Mucosa of rectum (tissue), 2 donors: ENCODE data around the gene MPHOSPH9.

Source experiments
- H3K27ac ChIP-seq, 2 donors: one replicate each; pipeline ENCODE4 v1.7.0; 2013; ENCODE audit warnings: inconsistent platforms in 2 of 2, low read depth in 2 of 2, low read length in 2 of 2
- H3K27me3 ChIP-seq, 2 donors: one replicate each; pipeline ENCODE4 v1.7.0; 2013; ENCODE audit warnings: low read length in 2 of 2; ENCODE audit not compliant: control insufficient read depth in 2 of 2, insufficient read depth in 2 of 2
- H3K36me3 ChIP-seq, 2 donors: one replicate each; pipeline ENCODE4 v1.7.0; 2013; ENCODE audit warnings: low read length in 2 of 2; ENCODE audit not compliant: control insufficient read depth in 2 of 2, insufficient read depth in 2 of 2
- H3K4me1 ChIP-seq, 2 donors: one replicate each; pipeline ENCODE4 v1.7.0; 2013; ENCODE audit warnings: low read length in 2 of 2, mild to moderate bottlenecking in 1 of 2; ENCODE audit not compliant: control insufficient read depth in 2 of 2, insufficient read depth in 2 of 2
- H3K4me3 ChIP-seq, 2 donors: one replicate each; pipeline ENCODE4 v1.7.0; 2013; ENCODE audit warnings: low read length in 2 of 2
- H3K9ac ChIP-seq, 2 donors: one replicate each; pipeline ENCODE4 v1.7.0; 2013; ENCODE audit warnings: low read length in 2 of 2, low read depth in 1 of 2, mild to moderate bottlenecking in 1 of 2
- H3K9me3 ChIP-seq, 2 donors: one replicate each; pipeline ENCODE4 v1.7.0; 2013; ENCODE audit warnings: low read length in 2 of 2; ENCODE audit not compliant: control insufficient read depth in 2 of 2
- donor health status: healthy.
- donor health status: Normal muscosa, but diverticular disease.

The MPHOSPH9 gene

DNA sequence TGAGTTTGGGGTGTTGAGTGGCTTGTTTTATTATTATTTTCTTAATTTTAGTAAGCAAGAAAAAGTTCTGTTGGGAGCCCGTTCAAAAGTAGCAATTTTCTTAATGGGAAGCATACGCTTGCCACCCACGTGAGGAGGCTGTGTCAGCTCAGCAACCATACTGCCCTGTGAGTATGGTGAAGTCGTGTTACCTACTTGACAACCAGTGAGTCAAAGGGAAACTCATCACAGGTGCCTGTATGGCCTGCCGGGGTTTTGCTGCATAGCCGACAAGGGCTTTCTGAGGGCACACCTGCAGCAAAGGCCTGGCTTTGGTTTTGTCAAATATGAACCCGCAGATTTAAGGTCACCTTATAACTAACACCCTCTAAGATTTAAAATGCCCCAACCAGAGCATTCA lies 113.1 kb downstream of the MPHOSPH9 start:
- Histone ChIP-seq H3K27ac (peak overlapping the region in 1 of 2 donors; percentile 29), H3K9me3 (no peaks in the 10 kb centered on the region), H3K9ac (no peak overlapping the region), H3K4me1 (peaks cover 15 to 27% of the 10 kb centered on the region in 2 donors), H3K27me3 (no peaks in the 10 kb centered on the region), H3K36me3 (no peaks in the 10 kb centered on the region), H3K4me3 (no peak overlapping the region)

DNA sequence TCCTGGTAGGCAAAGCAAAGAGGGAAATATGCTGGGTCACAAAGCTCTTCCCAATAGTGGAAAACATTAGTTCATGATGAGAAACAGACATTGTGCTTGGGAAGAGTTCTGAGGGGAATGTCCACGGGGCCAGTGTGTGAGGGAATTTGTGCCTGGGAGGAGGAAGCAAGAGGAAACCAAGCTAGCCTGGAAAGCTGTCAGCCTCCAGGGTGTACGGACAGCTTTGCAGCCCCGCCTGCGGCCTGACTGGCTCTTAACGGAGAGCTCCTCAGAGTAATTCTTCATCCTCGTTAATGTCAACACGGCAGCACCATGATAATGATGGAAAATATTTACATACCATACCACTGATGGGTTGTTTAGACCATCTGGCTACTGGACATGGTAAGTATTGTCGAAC lies 114.4 kb downstream of the MPHOSPH9 start:
- H3K4me3 ChIP-seq: no peak overlapping the region
- H3K27me3 ChIP-seq: no peaks in the 10 kb centered on the region
- no peak overlapping the region for H3K9ac ChIP-seq
- H3K9me3 ChIP-seq: no peaks in the 10 kb centered on the region
- H3K4me1 ChIP-seq: peaks cover 20 to 33% of the 10 kb centered on the region in 2 donors
- no peaks in the 10 kb centered on the region for H3K36me3 ChIP-seq
- peak overlapping the region; percentile 57 to 69 for H3K27ac ChIP-seq

DNA sequence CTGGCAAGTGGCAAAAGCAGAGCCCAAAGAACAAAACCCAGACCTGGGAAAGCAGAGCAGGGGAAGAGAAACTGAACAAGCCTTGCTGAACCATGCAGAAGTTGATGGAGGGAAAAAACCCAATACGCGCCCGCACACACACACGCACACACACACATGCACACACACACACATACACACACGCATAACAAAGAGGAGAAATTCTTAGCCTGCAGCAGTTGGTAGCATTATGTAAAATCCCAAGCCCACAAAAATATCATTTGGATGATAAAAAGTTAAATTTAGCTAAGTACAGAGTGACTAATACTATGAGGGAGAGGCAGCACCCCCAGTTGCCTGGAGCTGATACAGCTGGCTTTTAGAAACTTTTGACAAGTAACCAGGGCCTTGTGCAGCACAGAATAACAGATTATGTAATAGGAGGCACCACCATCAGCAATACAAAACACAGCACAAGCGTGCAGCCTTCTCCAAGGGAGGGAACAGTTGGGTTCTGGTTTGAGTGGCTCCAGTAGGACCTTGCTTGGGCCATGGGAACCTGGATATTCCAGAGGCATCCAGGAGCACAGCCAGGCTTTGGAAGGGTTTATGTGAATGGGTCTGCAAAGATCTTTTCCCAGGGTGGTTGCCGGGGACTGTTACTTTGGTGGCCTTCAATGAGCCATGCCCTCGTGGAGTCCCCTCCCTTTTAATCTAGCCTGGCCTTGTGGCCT lies 117.4 kb downstream of the MPHOSPH9 start:
- H3K27ac ChIP-seq: peak overlapping the region; percentile 42 to 71
- no peaks in the 10 kb centered on the region for H3K27me3 ChIP-seq
- H3K9me3 ChIP-seq: no peaks in the 10 kb centered on the region
- H3K4me3 ChIP-seq: no peak overlapping the region
- H3K9ac ChIP-seq: peak overlapping the region in 1 of 2 donors; percentile 13
- no peaks in the 10 kb centered on the region for H3K36me3 ChIP-seq
- peaks cover 19 to 27% of the 10 kb centered on the region in 2 donors for H3K4me1 ChIP-seq

DNA sequence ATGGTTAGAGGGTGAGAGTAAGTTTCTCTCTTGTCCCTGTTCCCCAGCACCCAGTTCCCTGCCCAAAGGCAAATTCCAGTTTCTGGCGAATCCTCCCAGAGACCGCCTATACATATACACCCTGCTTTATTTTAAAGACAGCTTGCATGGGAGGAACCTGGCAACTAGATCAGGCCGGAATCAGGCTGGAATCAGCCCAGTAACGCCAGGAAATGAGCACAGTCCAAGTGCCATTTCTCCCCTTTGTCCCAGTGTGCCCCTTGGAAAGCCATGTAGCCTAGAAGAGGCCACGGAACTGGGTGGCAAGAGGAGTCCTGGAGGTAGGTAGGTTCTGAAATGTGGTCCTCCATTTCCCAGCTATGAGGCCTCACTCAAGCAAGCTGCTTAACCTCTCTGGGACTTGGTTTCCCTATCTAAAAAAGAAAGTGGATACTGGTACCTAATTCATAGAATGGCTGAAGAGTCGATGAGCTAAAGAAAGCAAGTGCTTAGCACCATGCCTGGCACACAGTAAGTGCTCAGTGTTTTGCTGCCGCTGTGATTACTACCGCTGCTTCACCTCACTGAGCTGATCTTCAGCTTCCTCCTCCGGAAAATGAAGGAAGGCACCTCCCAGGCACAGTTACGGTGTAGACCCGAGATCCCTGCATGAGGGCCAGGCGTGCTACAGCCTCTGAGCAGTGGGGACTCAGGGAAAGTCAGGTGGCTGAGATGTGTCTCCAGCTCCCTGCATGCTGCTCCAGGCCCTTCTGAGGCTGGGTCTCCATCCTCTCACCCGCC lies 118.4 kb downstream of the MPHOSPH9 start:
- peak overlapping the region in 1 of 2 donors; percentile 13 for H3K9ac ChIP-seq
- no peaks in the 10 kb centered on the region for H3K9me3 ChIP-seq
- H3K4me1 ChIP-seq: peaks cover 16 to 21% of the 10 kb centered on the region in 2 donors
- H3K4me3 ChIP-seq: peak overlapping the region in 1 of 2 donors; percentile 29
- peak overlapping the region; percentile 42 to 71 for H3K27ac ChIP-seq
- H3K27me3 ChIP-seq: no peaks in the 10 kb centered on the region
- no peaks in the 10 kb centered on the region for H3K36me3 ChIP-seq

DNA sequence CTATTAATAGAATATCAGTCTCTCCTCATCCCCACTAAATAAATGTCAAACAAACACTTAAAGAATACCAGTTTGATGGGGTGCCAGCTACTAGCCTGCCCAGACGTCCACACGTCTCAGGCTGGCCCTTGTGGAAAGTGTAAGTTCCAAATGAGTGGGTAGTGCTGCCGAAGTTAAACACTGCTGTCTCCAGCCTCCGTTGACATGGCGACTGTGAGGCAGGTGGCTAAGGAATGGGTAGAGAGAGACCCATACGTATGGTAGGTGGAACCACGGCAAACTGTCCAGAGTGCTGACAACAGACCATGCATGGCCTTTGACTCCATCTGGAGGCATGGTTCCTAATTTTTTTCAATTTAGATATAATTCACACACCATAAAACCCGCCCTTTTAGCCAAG lies 119.9 kb downstream of the MPHOSPH9 start:
- Histone ChIP-seq H3K4me1 (peaks cover 13 to 15% of the 10 kb centered on the region in 2 donors), H3K4me3 (no peak overlapping the region), H3K27me3 (no peaks in the 10 kb centered on the region), H3K9me3 (no peaks in the 10 kb centered on the region), H3K36me3 (peaks cover 6% of the 10 kb centered on the region in 2 donors), H3K27ac (no peak overlapping the region), H3K9ac (no peak overlapping the region)

DNA sequence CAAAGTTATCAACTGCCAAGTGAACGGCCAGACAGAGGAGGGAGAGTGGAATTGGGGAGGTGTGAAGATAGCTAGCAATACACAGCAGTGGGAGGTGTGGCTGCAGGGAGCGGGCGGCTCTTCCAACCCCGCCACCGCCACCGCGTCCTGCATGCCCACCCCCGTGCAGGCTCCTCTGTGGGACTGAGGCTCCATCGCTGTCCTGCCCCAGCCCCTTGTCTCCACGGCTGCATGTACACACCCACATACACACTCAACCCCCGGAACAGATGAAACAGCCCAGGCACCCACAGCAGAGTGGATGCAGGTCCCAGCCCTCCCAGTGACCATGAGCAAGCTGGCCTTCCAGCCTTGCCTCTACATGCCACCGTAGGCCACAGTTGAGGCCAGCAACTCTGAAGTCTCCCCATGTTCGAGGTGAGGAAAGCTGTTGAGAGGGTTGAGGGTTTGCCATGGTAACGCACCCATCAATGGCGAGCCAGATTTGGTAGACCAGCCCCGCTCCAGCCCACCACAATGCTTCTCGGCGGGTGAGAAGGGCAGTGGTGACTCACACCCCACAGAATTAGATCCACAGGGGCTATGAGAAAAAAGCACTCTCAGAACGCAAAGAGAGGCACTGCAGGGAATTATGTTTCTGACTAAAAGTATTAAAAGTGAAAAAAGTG lies 121.3 kb downstream of the MPHOSPH9 start:
- H3K4me3 ChIP-seq: no peak overlapping the region
- peaks cover 6 to 7% of the 10 kb centered on the region in 2 donors for H3K36me3 ChIP-seq
- no peaks in the 10 kb centered on the region for H3K9me3 ChIP-seq
- no peak overlapping the region for H3K9ac ChIP-seq
- H3K27me3 ChIP-seq: no peaks in the 10 kb centered on the region
- peaks cover 15 to 19% of the 10 kb centered on the region in 2 donors for H3K4me1 ChIP-seq
- peak overlapping the region in 1 of 2 donors; percentile 16 for H3K27ac ChIP-seq

GRCh38 chr12:123109319-123109772 lies 123.6 kb downstream of the MPHOSPH9 start:
- Histone ChIP-seq H3K27me3 (no peaks in the 10 kb centered on the region), H3K9me3 (no peaks in the 10 kb centered on the region), H3K36me3 (peaks cover 6 to 7% of the 10 kb centered on the region in 2 donors), H3K4me3 (no peak overlapping the region), H3K9ac (no peak overlapping the region), H3K27ac (no peak overlapping the region), H3K4me1 (peaks cover under 1 to 7% of the 10 kb centered on the region in 2 donors)

GRCh38 chr12:123108682-123109066 lies 124.3 kb downstream of the MPHOSPH9 start:
- Histone ChIP-seq H3K36me3 (peaks cover 6 to 7% of the 10 kb centered on the region in 2 donors), H3K9me3 (no peaks in the 10 kb centered on the region), H3K4me3 (no peak overlapping the region), H3K27ac (no peak overlapping the region), H3K27me3 (no peaks in the 10 kb centered on the region), H3K9ac (no peak overlapping the region), H3K4me1 (peaks cover 0 to 6% of the 10 kb centered on the region in 2 donors)

DNA sequence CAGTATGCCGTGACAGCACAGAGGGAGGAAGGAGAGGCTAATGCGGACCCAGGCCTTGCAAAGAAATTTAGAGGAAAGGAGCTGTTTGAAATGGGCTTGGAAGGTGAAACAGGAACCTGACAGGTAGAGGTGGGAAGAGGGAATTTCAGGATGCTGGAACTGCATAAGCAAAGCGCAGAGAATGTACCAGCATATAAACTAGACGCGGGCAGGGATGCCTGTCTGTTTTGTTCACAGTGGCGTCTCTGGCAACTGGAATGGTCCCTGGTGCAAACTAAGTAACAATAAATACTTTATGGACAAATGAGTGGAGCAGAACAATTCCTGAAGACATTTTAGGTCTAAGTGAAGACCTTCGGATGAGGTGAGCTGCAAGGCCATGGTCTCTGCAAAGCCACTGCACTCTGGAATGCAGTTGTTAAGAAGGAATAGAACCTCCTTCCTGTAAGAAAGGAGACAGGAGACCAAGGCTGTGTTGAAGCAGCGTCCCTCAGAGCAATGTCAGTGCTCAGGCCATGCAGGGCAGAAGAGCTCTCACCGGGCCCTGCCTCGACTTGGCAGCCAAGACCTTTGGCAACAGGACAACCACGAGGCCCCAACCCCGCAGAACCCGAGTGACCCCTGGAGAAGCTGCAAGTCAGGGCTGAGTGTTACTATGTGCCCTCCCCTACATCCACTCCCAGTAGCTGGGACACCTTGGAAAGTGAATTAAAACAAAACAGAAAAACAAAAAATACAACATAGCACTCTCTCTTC lies 124.8 kb downstream of the MPHOSPH9 start:
- Histone ChIP-seq H3K4me1 (peaks cover 0 to 6% of the 10 kb centered on the region in 2 donors), H3K4me3 (no peak overlapping the region), H3K9ac (no peak overlapping the region), H3K27ac (no peak overlapping the region), H3K27me3 (no peaks in the 10 kb centered on the region), H3K36me3 (peaks cover 6 to 7% of the 10 kb centered on the region in 2 donors), H3K9me3 (no peaks in the 10 kb centered on the region)
